GM08714 (cell line): ENCODE data around the gene PARP9.

Experiments
- H3K4me3 ChIP-seq: fragments of 200-500 bp; sonication (Bioruptor generic); 2 replicates; pipeline ENCODE4 v1.5.1; 2014; ENCODE audit warnings: mild to moderate bottlenecking, low read length, inconsistent platforms
- ZNF274 ChIP-seq: IDR thresholded peaks from 2 replicates; pipeline ENCODE4 v1.6.1; 2012; ENCODE audit warnings: mild to moderate bottlenecking, low read depth, low read length

PARP9 gene

DNA sequence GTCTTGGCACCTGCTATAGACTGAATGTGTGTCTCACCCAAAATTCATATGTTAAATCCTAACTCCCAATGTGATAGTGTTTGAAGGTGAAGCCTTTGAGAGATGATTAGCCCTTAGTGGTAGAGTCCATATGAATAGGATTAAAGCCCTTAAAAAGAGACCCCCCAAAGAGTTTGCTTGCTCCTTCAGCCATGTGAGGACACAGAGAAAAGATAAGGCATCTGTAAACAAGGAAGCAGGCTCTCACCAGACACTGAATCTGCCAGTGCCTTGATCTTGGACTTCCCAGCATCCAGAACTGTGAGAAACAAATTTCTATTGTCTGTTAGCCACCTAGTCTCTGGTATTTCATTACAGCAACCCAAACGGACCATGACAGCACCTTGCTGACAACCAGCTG lies 65.9 kb downstream of the PARP9 start:
- H3K4me3 ChIP-seq: no peak overlapping the region
- TF ChIP-seq ZNF274: no peak

DNA sequence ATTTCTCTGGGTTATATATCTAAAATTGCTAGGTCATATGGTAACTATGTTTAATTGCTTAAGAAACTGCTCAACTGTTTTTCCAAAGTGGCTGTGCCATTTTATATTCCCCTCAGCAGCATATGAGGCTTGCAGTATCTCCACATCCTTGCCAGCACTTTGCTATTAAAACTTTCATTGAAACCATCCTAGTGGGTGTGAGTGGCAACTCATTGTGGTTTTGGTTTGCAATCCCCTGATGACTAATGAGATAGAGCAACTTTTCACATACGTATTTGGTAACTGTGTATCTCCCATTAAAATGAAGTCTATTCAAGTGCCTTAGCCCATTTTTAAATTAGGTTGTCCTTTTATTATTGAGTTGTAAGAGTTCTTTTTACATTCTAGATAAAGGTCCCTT lies 66.7 kb downstream of the PARP9 start:
- no peak for TF ChIP-seq ZNF274
- H3K4me3 ChIP-seq: no peak overlapping the region

DNA sequence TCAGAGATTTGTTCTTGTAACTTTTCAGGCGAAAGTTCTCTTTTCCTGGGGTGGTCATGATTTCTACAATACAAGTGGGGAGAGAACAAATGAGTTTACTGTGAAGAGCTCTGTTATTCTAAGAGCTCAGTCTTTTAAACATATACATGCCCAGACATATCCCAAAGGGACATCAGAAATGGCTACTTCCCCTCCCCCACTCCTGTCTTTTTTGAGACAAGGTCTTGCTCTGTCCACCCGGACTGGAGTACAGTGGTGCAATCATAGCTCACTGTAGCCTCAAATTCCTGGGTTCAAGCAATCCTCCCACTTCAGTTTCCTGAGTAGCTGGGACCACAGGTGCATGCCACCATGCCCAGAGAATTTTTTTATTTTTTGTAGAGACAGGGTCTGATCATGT lies 67.6 kb downstream of the PARP9 start:
- no peak overlapping the region for H3K4me3 ChIP-seq
- TF ChIP-seq ZNF274: no peak

DNA sequence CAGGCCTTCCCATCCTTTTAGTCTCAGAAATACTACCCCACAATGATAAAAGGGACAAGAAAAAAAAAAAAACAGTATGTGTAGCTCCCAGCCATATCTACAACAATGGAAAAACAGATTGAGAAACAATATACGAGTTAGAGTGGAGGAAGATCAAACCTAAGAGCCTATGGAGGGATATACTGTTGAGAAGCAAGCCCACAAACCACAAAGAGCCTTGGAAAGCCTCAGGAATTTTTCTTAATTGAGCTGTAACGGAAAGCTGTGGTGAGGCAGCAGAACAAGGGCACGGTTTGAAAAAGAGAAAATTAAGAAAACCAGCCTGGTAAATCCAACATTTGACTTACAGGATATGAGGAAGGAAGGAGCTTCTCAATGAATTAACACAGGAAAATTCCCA lies 70.8 kb downstream of the PARP9 start:
- no peak for TF ChIP-seq ZNF274
- H3K4me3 ChIP-seq: no peak overlapping the region

DNA sequence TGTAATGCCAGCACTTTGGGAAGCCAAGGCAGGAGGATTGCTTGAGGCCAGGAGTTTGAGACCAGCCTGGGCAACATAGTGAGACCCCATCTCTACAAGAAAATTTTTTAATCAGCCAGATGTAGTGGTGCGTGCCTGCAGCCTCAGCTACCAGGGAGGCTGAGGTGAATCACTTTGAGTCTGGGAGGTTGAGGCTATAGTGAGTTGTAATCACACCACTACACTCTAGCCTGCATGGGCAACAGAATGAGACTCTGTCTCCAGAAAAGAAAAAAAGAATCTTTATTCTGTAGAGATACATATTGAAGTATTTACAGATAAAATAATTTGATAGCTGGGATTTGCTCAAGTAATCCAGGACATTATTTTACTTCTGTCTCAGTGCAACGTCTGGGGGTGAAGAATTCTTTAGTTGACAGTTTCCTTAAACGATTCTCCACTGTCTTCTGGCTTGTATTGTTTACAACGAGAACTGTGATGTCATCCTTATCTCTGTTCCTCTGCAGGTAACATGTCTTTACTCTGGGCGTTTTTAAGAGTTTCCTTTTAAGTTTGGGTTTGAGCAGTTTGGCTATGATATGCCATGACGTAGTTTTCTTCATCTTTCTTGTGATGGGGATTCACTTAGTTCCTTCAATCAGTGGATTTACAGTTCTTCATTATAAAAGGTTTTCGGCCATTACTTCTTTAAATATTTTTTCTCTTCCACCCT lies 75.7 kb downstream of the PARP9 start:
- TF ChIP-seq ZNF274: no peak
- no peak overlapping the region for H3K4me3 ChIP-seq

DNA sequence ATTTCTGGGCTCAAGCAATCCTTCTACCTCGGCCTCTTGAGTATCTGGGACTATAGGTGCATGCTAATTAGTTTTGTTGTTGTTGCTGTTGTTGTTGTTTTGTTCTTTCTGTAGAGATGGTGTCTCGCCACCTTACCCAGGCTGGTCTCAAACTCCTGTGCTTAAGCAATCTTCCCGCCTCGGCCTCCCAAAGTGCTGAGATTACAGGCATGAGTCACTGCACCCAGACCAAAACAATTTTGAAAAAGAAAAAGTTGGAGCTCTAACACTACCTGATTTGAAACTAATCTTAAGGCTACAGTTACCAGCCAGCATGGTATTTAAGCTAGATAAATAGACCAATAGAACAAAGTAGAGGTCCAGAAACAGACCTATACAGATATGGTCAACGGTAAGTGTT lies 79.1 kb downstream of the PARP9 start:
- no peak for TF ChIP-seq ZNF274

DNA sequence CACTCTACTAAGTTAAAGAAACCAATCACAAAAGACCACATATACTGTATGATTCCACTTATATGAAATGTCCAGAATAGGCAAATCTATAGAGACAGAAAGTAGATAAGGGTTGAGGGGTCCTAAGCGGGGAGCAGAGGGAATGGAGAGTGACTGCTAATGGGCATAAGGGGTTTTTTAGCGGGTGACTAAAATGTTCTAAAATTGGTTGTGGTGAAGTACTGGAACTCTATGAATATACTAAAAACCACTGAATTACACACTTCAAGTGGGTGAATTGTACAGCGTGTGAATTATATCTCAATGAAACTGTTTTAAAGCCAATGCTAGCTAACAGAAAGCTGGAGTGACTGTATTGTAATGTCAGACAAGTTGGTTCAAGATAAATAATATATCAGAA lies 82.7 kb downstream of the PARP9 start:
- no peak for TF ChIP-seq ZNF274

More for the DNA sequence above, 79.1 kb downstream of the PARP9 start:
- no peak overlapping the region for H3K4me3 ChIP-seq

More for the DNA sequence above, 82.7 kb downstream of the PARP9 start:
- H3K4me3 ChIP-seq: no peak overlapping the region
